K562 (cell line): ENCODE data around the gene LRRC10. TPM values are rescaled to one million over a fixed set of nuclear protein-coding genes. Genes with fewer than 3 reads are reported as not detected.

ENCODE experiments used
- ATAC-seq: fragments of 200-7000 bp; cut with Tn5 transposase; 3 replicates; pipeline ENCODE4 v1.9.1; 2020; ENCODE audit warnings: moderate library complexity
- BruUV-seq: library from RNA; stranded (reverse); fragments of 400-500 nt; replicated peaks from 2 replicates; lab custom pipeline; 2021; lab: Mats Ljungman, UMichigan
- CTCF ChIA-PET: fragments of 300-600 bp; formaldehyde crosslinking; extraction: SDS; loops from one replicate; lab custom pipeline; 2021; ENCODE audit warnings: low intra/inter-chr PET ratio; lab: Yijun Ruan, JAX
- POLR2A ChIA-PET: fragments of 300-600, 350-650 bp; sonication (Branson Sonifier 250); formaldehyde crosslinking; extraction: SDS; loops from one replicate; lab custom pipeline; 2021; ENCODE audit warnings: antibody characterized with exemption, inconsistent platforms; lab: Yijun Ruan, JAX
- DNase-seq, 4 experiments: peaks; one replicate each; pipeline versions ENCODE4 v3.0.0 to v3.0.0-alpha.2; 2011 to 2018; ENCODE audit warnings: low spot score in 3 of 4, mixed read lengths in 3 of 4; ENCODE audit errors: extremely low read depth in 1 of 4
- FAIRE-seq: peaks from 2 replicates; lab custom pipeline; 2011; peaks lifted over from hg19 to GRCh38; lab: Jason Lieb, UNC
- H2AFZ ChIP-seq: 2 replicates; pipeline ENCODE4 v1.6.0; 2011; ENCODE audit warnings: low read depth, low read length, control low read depth, inconsistent platforms
- H3K27ac ChIP-seq: fragments of 200-600 bp; 3 replicates; pipeline ENCODE4 v1.8.0; 2011; ENCODE audit warnings: low read depth, mild to moderate bottlenecking, control low read depth, inconsistent platforms, low read length, moderate library complexity, mixed read lengths; ENCODE audit errors: extremely low read depth
- H3K27me3 ChIP-seq, 2 experiments: fragments of 300-600 bp in 1 of 2; 2 replicates in 1 of 2; 3 replicates in 1 of 2; pipeline versions ENCODE4 v1.6.0 to v1.8.0; 2011; ENCODE audit warnings: inconsistent platforms in 2 of 2, low read length in 2 of 2, mild to moderate bottlenecking in 1 of 2, mixed read lengths in 1 of 2, moderate library complexity in 1 of 2; ENCODE audit not compliant: control insufficient read depth in 2 of 2, insufficient read depth in 2 of 2
- H3K36me3 ChIP-seq: fragments of 300-600 bp; 3 replicates; pipeline ENCODE4 v1.8.0; 2011; ENCODE audit warnings: mild to moderate bottlenecking, low read length, inconsistent platforms; ENCODE audit not compliant: control insufficient read depth, insufficient read depth
- H3K4me1 ChIP-seq, 2 experiments: fragments of 200-600 bp in 1 of 2; replicated peaks in 1 of 2; 2 replicates in 1 of 2; 3 replicates in 1 of 2; pipeline versions ENCODE4 v1.5.1 to v1.8.0; 2011; ENCODE audit warnings: inconsistent platforms in 2 of 2, low read length in 2 of 2, mild to moderate bottlenecking in 1 of 2, mixed read lengths in 1 of 2, moderate library complexity in 1 of 2; ENCODE audit not compliant: control insufficient read depth in 2 of 2, insufficient read depth in 2 of 2
- H3K4me2 ChIP-seq: 2 replicates; pipeline ENCODE4 v1.6.1; 2011; ENCODE audit warnings: low read length, control low read depth, inconsistent platforms, mixed read lengths; ENCODE audit not compliant: insufficient read depth
- H3K4me3 ChIP-seq: fragments of 200-600 bp; sonication (generic), shearing (Covaris generic); 2 replicates; pipeline ENCODE4 v1.5.1; 2016; ENCODE audit warnings: control low read depth, inconsistent platforms
- H3K79me2 ChIP-seq: fragments of 200-600 bp; 3 replicates; pipeline ENCODE4 v1.8.0; 2011; ENCODE audit warnings: low read length, inconsistent platforms; ENCODE audit not compliant: control insufficient read depth, insufficient read depth
- H3K9ac ChIP-seq, 2 experiments: 2 replicates each; pipeline versions ENCODE4 v1.6.0 to v1.6.1; 2011; ENCODE audit warnings: low read depth in 2 of 2, low read length in 2 of 2, control low read depth in 1 of 2, inconsistent platforms in 1 of 2, mild to moderate bottlenecking in 1 of 2, mixed read lengths in 1 of 2; ENCODE audit not compliant: insufficient read depth in 1 of 2
- H3K9me1 ChIP-seq: one replicate; pipeline ENCODE4 v1.6.0; 2011; ENCODE audit warnings: inconsistent platforms, mild to moderate bottlenecking, low read length, moderate library complexity; ENCODE audit not compliant: control insufficient read depth, insufficient read depth
- H3K9me3 ChIP-seq: replicated peaks from 2 replicates; pipeline ENCODE4 v1.5.1; 2011; ENCODE audit warnings: low read depth, low read length, inconsistent platforms; ENCODE audit not compliant: control insufficient read depth, insufficient read depth
- H4K20me1 ChIP-seq: replicated peaks from 2 replicates; pipeline ENCODE4 v1.6.1; 2011; ENCODE audit warnings: low read length, inconsistent platforms, mixed read lengths; ENCODE audit not compliant: control insufficient read depth, insufficient read depth
- ARID3A ChIP-seq: IDR thresholded peaks from 2 replicates; pipeline ENCODE4 v1.6.1; 2012; ENCODE audit warnings: low read depth, low read length, improper control_type of control experiment, borderline replicate concordance
- C11orf30 ChIP-seq: fragments of 450-650 bp; IDR thresholded peaks from 2 replicates; pipeline ENCODE4 v1.6.1; 2016; ENCODE audit warnings: low read depth, mild to moderate bottlenecking
- CAMTA2 ChIP-seq: fragments of 250-450 bp; sonication (Bioruptor Pico); conservative IDR thresholded peaks from 2 replicates; pipeline ENCODE4 v1.5.1; 2022
- EHMT2 ChIP-seq: fragments of 450-650 bp; IDR thresholded peaks from 2 replicates; pipeline ENCODE4 v1.6.1; 2018; ENCODE audit warnings: antibody characterized with exemption
- KAT7 ChIP-seq: sonication (generic); formaldehyde crosslinking; IDR thresholded peaks from 2 replicates; pipeline ENCODE4 v1.8.0; 2022; ENCODE audit warnings: missing genetic modification reagents, mild to moderate bottlenecking, borderline replicate concordance
- POLR2H ChIP-seq: IDR thresholded peaks from 2 replicates; pipeline ENCODE4 v1.6.1; 2016; ENCODE audit warnings: missing genetic modification characterization, low read depth, mild to moderate bottlenecking, control low read depth, missing compliant biosample characterization, moderate library complexity
- RAD21 ChIP-seq, 2 experiments: fragments of 250-450 bp in 1 of 2; fragments of 450-650 bp in 1 of 2; sonication (Bioruptor Pico) in 1 of 2; formaldehyde crosslinking in 1 of 2; IDR thresholded peaks in 1 of 2; conservative IDR thresholded peaks in 1 of 2; 2 replicates each; pipeline versions ENCODE4 v1.4.0 to v1.8.0; 2020 to 2022; ENCODE audit warnings: mild to moderate bottlenecking in 2 of 2, moderate library complexity in 1 of 2
- SMAD2 ChIP-seq: fragments of 150-350 bp; IDR thresholded peaks from 2 replicates; pipeline ENCODE4 v1.6.1; 2014; ENCODE audit warnings: low read depth, mild to moderate bottlenecking, low read length
- SMARCA5 ChIP-seq: fragments of 450-650 bp; IDR thresholded peaks from 2 replicates; pipeline ENCODE4 v1.6.1; 2016
- SMC3 ChIP-seq: conservative IDR thresholded peaks from 2 replicates; pipeline ENCODE4 v1.6.1; 2011; ENCODE audit warnings: low read depth, low read length, improper control_type of control experiment; ENCODE audit not compliant: insufficient read depth
- ZNF316 ChIP-seq: fragments of 450-650 bp; IDR thresholded peaks from 2 replicates; pipeline ENCODE4 v1.6.1; 2016
- WGBS: fragments of 100-300 bp; shearing (Covaris generic); methylation state at CpG from one replicate; pipeline ENCODE4 v1.1.6; 2016; ENCODE audit warnings: low coverage, mixed read lengths; ENCODE audit not compliant: insufficient coverage; ENCODE audit errors: missing lambda C conversion rate; 5-methylcytosine and 5-hydroxymethylcytosine counted together
- in situ Hi-C: fragments of 300-500 bp; cut with MboI; formaldehyde crosslinking; loops from 4 replicates; pipeline ENCODE4 v1.15.0; 2018; ENCODE audit warnings: inconsistent platforms, mixed read lengths
- intact Hi-C: fragments of 100-400 bp; cut with micrococcal nuclease; formaldehyde crosslinking; loops from 2 replicates; pipeline ENCODE4 v1.14.2; 2022
- polyA plus RNA-seq, 8 experiments: library from polyadenylated mRNA; depleted of rRNA in 4 of 8; stranded (reverse) in 5 of 8; unstranded in 3 of 8; fragments of >200 nt; fragmentation: Nextera tagmentation in 2 of 8; fragmentation: Illumina TruSeq in 1 of 8; extraction: Ambion mirVana in 2 of 8; extraction: Trizol in 1 of 8; gene quantifications; 2 replicates each; pipeline versions ENCODE4 v1.2.1 to v1.2.3, GENCODE V29; 2011 to 2014; ENCODE audit warnings: inconsistent platforms in 1 of 8, missing spikeins in 1 of 8
- total RNA-seq, 7 experiments: library from RNA; depleted of rRNA in 6 of 7; stranded (reverse); fragments of >200 nt in 6 of 7; fragmentation: Illumina TruSeq in 2 of 7; extraction: Trizol in 2 of 7; gene quantifications; 2 replicates each; pipeline versions ENCODE4 v1.2.1 to v1.2.3, GENCODE V29; 2011 to 2021; ENCODE audit warnings: low replicate concordance in 1 of 7
- TF ChIP-seq, protein P1 (sequence below): fragments of 450-650 bp; formaldehyde crosslinking; IDR thresholded peaks from 2 replicates; pipeline ENCODE4 v1.4.0; 2020; ENCODE audit warnings: mild to moderate bottlenecking, moderate library complexity

The LRRC10 gene
- total and polyA plus RNA-seq, 9 of the 15 experiments (the other 6 are each of a cell fraction or from before 2014, with no cell fraction given) = 0.09 TPM; not detected in 8

- ChIA-PET CTCF (interaction anchor here (0.6 to 2.0 kb wide), 6 partner anchors 43 to 299 kb away, joined by 3 to 25 read pairs (median 10); partner anchors contain the start of gene FRS2), POLR2A (interaction anchor here (0.6 to 1.4 kb wide), 7 partner anchors 10 to 280 kb away, joined by 3 to 4 read pairs (median 3); no protein-coding TSS in a partner anchor)
- no peak overlapping the region for H3K4me2 ChIP-seq
- no peaks in the 10 kb centered on the region for H3K4me1 ChIP-seq
- peak; percentile 59 to 76 (median 64) for DNase-seq
- no peaks in the 10 kb centered on the region for H3K27me3 ChIP-seq
- in situ Hi-C loops (loop anchor here (10.0 kb wide), 1 partner anchor 216 kb away; the partner anchor contains the start of gene YEATS4), intact Hi-C loops (loop anchor here (1.0 to 5.0 kb wide), 5 partner anchors 100 to 418 kb away; partner anchors contain the start of gene FRS2)
- H3K9me3 ChIP-seq = no peaks in the 10 kb centered on the region
- H4K20me1 ChIP-seq = no peaks in the 10 kb centered on the region
- peaks cover 49% of the 10 kb centered on the region for H3K36me3 ChIP-seq
- ATAC-seq = peak; percentile 96
- no peak overlapping the region for H2AFZ ChIP-seq
- no peak overlapping the region for H3K9ac ChIP-seq
- WGBS = 27% methylated on average over 6 of the region's 6 CpGs
- H3K27ac ChIP-seq = no peak overlapping the region
- no peaks in the 10 kb centered on the region for H3K9me1 ChIP-seq
- no peaks in the 10 kb centered on the region for H3K79me2 ChIP-seq
- no peak overlapping the region for H3K4me3 ChIP-seq
- peak; percentile 85 for FAIRE-seq
- no TSS peak for BruUV-seq
- TF ChIP-seq SMC3 (peak; percentile 82), EHMT2 (no peak), C11orf30 (peak; percentile 41; the same call in 1 of the 2 replicates), SMARCA5 (no peak), ZNF316 (peak; percentile 80), CAMTA2 (CRISPR knock-in tag) (no peak), KAT7 (CRISPR knock-in tag) (no peak), SMAD2 (no peak), RAD21 (CRISPR knock-in tag; conservative IDR thresholded peaks at IDR 0.05 in 1 of 2, IDR thresholded peaks at IDR 0.05 in 1 of 2) (peak; percentile 84), POLR2H (tag) (0 out of 2 replicates have a peak, but pooled peaks have one; percentile 18), ARID3A (0 out of 2 replicates have a peak, but pooled peaks have one; percentile 44)
- TF ChIP-seq, protein P1, sequence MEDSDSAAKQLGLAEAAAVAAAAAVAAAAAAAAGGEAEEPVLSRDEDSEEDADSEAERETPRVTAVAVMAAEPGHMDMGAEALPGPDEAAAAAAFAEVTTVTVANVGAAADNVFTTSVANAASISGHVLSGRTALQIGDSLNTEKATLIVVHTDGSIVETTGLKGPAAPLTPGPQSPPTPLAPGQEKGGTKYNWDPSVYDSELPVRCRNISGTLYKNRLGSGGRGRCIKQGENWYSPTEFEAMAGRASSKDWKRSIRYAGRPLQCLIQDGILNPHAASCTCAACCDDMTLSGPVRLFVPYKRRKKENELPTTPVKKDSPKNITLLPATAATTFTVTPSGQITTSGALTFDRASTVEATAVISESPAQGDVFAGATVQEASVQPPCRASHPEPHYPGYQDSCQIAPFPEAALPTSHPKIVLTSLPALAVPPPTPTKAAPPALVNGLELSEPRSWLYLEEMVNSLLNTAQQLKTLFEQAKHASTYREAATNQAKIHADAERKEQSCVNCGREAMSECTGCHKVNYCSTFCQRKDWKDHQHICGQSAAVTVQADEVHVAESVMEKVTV = peak; percentile 73
Observed at GRCh38 chr12:69570545-69571399, 39.9 kb downstream of the LRRC10 start.
